Measurements from ENCODE around the gene RAB7B.

The RAB7B gene

DNA sequence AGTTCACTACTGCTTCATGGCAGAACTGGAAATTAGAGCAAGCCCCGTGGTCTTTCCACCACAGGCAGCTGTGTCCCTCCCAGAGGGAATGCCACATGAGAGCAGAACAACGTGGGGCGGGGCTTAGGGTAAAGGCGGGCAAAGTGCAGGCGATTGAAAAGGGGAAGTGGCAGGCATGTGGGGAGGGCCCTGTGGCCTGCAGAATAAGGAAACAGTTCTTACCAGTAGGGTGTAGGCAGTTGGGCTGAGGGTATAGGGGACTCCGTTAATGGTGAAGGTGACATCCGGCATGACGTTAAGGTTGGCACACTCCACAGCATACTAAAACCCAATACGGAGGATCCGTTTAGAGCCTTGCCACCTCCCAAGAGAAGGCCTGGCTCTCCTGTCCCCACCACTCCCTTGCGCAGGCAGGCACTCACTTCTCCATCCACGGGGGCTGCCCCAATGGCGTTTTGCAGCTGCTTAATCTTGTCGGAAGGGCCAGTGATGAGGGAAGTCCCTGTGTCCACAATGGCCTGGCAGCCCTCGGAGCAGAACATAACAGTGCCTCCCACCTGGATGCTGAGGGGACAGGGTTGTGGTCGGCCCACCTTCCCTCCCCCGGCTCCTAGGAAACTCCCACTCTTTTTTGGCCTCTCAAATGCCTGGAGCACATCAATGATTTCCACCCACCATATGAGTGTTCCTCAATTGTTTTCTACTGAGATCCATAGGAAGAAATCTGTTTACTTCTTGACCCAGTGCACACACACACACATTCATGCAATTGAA, 9.1 kb upstream of the RAB7B start:
- TF ChIP-seq CTCF (IDR thresholded peaks at IDR 0.05; ENCODE audit: low read depth, low read length), result no peak
- DNase-seq (ENCODE audit: extremely low read depth, low read depth), result no peak

DNA sequence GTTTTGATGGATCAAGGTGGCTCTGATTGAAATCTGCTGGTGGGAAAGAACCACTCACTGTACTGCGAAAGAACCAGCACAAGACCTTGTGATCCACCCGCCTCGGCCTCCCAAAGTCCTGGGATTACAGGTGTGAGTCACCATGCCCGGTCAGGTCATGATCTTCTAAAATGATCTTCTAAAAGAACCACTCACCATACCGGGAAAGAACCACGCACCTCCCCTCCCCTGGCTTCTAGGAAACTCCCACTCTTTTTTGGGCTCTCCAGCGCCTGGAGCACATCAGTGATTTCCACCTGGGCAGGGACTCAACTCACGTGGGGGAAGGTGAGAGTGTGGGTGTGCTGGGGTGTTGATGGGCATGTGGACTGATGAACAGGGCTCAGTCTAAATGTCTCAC, 7.9 kb upstream of the RAB7B start:
- no peak for TF ChIP-seq CTCF (IDR thresholded peaks at IDR 0.05; ENCODE audit: low read depth, low read length)
- DNase-seq (ENCODE audit: extremely low read depth, low read depth), result no peak

DNA sequence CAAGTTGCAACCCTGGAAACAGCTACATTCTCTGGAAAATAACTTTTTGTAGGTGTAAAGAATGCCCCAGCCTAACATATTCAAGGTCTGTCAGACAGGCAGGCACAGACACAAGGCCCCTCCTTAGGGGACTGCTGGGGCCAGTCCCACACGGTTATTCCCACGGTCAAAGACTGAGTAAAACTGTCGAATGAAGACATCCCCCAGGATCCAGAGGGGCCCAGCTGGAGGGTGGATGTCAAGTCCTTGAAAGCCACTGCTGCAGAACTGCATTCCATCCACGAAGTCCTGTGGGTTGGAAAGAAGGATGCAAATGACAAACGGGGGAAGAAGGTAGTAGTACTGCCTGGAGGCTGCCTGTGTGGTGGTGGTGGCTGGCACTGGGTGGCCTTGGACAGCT, 6.9 kb upstream of the RAB7B start:
- no peak for DNase-seq (ENCODE audit: extremely low read depth, low read depth)
- TF ChIP-seq CTCF (IDR thresholded peaks at IDR 0.05; ENCODE audit: low read depth, low read length), result no peak

DNA sequence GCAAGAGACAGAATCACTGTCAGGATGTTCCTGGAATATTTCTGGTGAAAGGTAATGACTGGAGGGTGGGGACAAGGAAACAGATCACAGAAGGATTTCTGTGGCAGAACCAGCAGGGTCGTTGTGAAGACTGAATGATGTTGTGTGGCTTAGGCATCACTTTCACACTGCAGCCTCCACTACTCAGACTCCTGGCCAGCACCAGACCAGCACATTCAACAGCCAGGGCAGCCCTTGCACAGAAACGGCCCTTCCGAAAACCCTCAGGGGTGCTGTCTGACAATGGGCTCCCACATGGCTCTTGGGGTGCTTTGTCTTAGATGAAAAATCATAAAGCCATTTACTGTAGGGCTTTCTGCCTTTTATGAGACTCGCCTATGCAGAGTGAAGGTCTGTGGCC, 3.8 kb upstream of the RAB7B start:
- DNase-seq (ENCODE audit: extremely low read depth, low read depth), result no peak
- no peak for TF ChIP-seq CTCF (IDR thresholded peaks at IDR 0.05; ENCODE audit: low read depth, low read length)

- no peak for DNase-seq (ENCODE audit: extremely low read depth, low read depth)
- TF ChIP-seq CTCF (IDR thresholded peaks at IDR 0.05; ENCODE audit: low read depth, low read length), result no peak
Measured at GRCh38 chr1:206005778-206006180, 2.6 kb upstream of the RAB7B start.

GRCh38 chr1:206005234-206005633, 2.0 kb upstream of the RAB7B start:
- DNase-seq (ENCODE audit: extremely low read depth, low read depth), result no peak
- TF ChIP-seq CTCF (IDR thresholded peaks at IDR 0.05; ENCODE audit: low read depth, low read length), result no peak

DNA sequence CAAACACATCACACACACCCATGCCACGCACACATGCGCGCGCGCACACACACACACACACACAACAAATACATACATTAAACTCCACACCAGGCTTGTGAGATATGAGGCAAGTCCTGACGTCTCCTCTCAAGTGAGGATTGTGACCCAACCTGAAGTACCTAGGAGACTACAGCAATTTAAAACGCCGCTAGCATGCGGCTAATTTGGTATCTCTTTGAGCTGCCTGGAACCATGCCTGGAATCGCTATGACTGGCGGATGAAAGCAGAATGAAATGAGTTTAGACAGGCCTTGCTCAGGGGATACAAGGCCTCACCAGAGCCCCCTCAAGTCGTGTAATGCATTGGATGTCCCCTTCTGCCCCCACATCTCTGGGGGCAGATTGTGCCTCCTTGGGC, 1.6 kb upstream of the RAB7B start:
- TF ChIP-seq CTCF (IDR thresholded peaks at IDR 0.05; ENCODE audit: low read depth, low read length), result no peak
- DNase-seq (ENCODE audit: extremely low read depth, low read depth), result no peak
